GM12891 (cell line): ENCODE measurements around the gene OPA3. TPM values are rescaled to one million over a fixed set of nuclear protein-coding genes. Genes with fewer than 3 reads are reported as not detected.
A peak's percentile ranks its signal among the peaks of the same experiment; 100 is the strongest.
"Not testable (repeated sequence)": the region's sequence is repeated elsewhere in the genome, so short reads cannot be mapped to it uniquely, and the experiment has no call there.

Experiments
- DNase-seq: peaks from one replicate; pipeline ENCODE4 v3.0.0; 2011; ENCODE audit warnings: low spot score; ENCODE audit not compliant: insufficient read length
- FAIRE-seq: peaks from 2 replicates; lab custom pipeline; 2011; peaks lifted over from hg19 to GRCh38; lab: Jason Lieb, UNC
- PAX5 ChIP-seq: IDR thresholded peaks from 2 replicates; pipeline ENCODE4 v1.6.1; 2011; ENCODE audit warnings: low read length, moderate library complexity, mild to moderate bottlenecking; ENCODE audit not compliant: insufficient read depth, severe bottlenecking
- POLR2A ChIP-seq: IDR thresholded peaks from 2 replicates; pipeline ENCODE4 v1.6.1; 2011; ENCODE audit warnings: low read depth, low read length, control low read depth
- POLR2AphosphoS5 ChIP-seq: IDR thresholded peaks from 2 replicates; pipeline ENCODE4 v1.6.1; 2011; ENCODE audit warnings: low read depth, low read length, control low read depth
- POU2F2 ChIP-seq: IDR thresholded peaks from 2 replicates; pipeline ENCODE4 v1.6.1; 2011; ENCODE audit warnings: low read depth, mild to moderate bottlenecking, control low read depth, low read length, moderate library complexity
- SPI1 ChIP-seq: IDR thresholded peaks from 2 replicates; pipeline ENCODE4 v1.6.1; 2011; ENCODE audit warnings: low read depth, low read length, control low read depth
- TAF1 ChIP-seq: IDR thresholded peaks from 2 replicates; pipeline ENCODE4 v1.6.1; 2011; ENCODE audit warnings: low read depth, low read length, control low read depth
- polyA plus RNA-seq: library from polyadenylated mRNA; unstranded; fragments of >200 nt; gene quantifications from one replicate; pipeline ENCODE4 v1.2.1, GENCODE V29; 2012; ENCODE audit warnings: low read depth, missing spikeins, inconsistent platforms; ENCODE audit not compliant: missing spikeins

Gene OPA3
- 5.3 TPM for polyA plus RNA-seq

DNA sequence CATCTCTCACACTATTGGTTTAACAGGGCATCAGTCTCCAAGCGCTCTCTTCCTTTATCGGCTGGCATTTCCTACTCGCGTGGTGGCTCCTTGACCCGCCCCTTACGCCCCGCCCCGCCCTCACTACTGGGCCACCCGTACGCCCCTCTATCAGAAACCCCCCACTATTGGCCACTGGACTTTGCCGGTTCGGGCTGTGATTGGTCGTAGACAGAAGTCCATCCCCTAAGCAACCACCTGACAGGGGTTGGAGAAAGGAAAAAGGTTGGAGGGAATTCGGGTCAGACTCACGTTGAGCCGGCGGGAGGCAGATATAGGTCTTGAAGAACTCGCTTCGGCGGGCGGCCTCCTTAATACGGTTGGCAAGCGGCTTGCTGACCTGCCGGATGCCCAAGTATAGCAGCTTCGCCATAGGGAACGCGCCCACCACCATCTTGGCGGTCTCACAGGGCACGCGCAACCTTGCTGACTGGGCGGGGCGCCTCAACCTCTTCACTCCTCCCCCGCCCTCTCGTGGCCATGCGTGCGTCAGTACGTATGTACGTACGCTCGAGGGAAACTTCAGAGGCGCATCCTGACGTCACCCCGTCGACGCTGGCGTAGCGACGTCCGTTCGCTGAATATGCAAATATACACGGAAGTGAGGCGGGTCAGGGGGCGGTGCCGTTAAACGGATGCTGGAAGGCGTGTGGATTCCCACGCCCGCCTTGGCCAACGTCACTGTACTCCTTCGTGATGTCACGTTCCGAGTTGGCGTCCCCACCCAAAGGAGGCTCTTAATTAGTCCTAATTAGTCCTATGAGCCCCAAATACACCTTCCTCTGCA is at the start of gene OPA3:
OPA3 (minus strand) TSS at position 471 of the 826 bp plus-strand sequence; CDS start at position 433, 38 bp downstream.
- DNase-seq, result peak; percentile 92
- FAIRE-seq, result peak; percentile 100
- TF ChIP-seq SPI1 (no peak), POU2F2 (peak; percentile 100), POLR2AphosphoS5 (peak; percentile 85), TAF1 (peak; percentile 85), PAX5 (no peak), POLR2A (peak; percentile 89)

DNA sequence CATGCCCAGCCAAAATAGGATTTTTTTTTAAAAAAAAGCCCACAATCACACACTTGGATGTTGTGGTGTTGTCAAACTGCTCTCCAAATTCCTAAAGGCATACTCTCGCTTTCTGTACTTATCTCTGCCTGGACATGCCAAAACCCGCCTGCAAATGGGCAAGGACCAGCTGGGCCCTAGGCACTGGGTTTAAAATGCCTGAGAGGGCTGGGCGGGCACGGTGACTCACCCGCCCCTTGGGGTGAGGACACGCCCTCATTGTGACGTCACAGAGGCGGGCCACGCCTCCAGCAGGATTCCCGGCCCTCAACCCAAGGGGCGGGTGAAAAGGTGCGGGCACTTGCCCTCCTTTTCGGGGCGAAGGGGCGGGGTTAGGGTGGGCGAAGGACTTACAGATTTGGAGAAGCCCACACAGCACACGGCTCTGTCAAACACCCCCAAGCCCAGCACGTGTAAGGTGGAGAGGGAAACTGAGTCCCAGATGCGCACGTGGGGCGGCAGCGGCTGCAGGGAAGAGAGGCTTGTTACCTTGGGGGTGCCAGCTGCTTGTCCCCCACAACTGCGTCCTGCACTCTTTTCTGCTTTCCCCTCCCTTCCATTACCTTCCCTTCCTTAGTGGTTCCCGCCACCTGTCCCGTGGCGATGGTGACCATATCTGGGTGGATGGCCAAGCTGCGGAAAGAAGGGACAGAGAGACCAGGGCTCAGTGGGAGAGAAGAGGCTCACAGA is 48.0 kb upstream of the OPA3 start:
- no peak for TF ChIP-seq TAF1
- no peak for TF ChIP-seq POLR2A
- no peak for TF ChIP-seq SPI1
- TF ChIP-seq PAX5, result no peak
- no peak for TF ChIP-seq POU2F2
- no peak for TF ChIP-seq POLR2AphosphoS5
- DNase-seq (no peak), FAIRE-seq (peak; percentile 76)

DNA sequence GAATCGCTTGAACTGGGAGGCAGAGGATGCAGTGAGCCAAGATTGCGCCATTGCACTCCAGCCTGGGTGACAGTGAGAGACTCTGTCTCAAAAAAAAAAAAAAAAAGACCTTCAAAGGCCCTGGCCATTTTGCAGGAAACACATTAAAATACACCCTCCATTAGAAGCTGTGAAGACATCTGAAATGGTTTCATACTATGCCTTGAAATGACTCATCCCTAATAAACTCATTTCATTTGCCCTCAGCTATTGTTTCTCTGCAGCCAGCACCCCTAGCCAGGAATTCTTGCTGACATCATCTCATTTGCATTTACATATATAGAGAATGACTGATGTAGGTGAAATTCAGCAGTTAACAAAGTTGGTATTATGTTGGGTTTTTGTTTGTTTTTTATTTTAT is 45.9 kb upstream of the OPA3 start:
- no peak for DNase-seq
- no peak for FAIRE-seq
- peak; percentile 84 for TF ChIP-seq POU2F2
- no peak for TF ChIP-seq SPI1
- no peak for TF ChIP-seq POLR2AphosphoS5

DNA sequence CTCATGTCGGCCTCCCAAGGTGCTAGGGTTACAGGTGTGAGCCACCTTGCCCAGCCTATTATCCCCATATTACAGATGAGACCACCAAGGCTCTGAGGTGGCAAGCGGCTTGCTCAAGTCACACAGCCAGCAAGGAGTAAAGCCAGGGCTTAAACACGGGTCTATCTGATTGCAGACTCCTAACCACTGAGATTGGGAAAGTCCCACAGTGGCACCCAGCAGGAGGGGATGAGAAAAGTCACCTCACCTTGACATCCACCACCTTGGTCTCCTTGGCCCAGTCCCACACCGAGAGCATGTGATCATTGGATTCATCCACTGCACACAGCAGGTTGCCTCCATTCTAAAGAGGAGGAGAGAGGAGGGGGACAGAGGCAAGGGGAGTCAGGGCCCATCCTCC is 45.1 kb upstream of the OPA3 start:
- DNase-seq (no peak), FAIRE-seq (peak; percentile 45)
- TF ChIP-seq POLR2AphosphoS5 (no peak), POLR2A (no peak)

DNA sequence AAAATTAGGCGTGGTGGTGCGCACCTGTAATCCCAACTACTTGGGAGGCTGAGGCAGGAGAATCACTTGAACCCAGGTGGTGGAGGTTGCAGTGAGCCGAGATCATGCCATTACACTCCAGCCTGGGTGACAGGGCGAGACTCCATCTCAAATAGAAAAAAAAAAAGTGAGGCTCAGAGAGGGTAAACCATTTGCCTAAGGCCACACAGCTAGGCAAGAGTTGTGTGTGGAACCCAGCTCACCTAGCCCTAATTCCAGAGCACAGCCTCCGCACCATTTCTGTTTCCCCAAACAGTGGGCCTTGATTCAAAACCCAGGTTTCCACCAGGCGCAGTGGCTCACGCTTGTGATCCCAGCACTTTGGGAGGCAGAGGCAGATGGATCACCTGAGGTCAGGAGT is 43.6 kb upstream of the OPA3 start:
- DNase-seq, FAIRE-seq: not testable (repeated sequence)

DNA sequence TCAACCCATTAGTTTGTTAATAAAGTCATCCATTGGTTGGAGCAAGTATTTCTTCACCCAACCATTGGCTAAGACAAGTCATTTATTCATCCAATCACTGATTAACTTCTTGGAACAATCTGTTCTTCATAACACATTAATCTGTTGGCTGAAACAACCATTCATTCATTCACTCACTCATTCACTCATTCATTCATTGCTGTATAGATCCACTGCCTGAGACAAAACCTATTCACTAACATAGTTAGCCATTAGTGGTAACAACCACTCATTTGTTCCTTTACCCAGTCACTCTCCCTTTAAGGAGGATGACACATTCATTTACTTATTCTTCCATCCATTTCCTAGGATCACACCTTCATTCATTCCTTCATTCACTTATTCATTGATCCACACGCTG is 39.4 kb upstream of the OPA3 start:
- DNase-seq (no peak), FAIRE-seq (no peak)
- TF ChIP-seq POLR2AphosphoS5 (no peak), TAF1 (no peak), SPI1 (no peak), PAX5 (no peak), POLR2A (no peak), POU2F2 (no peak)

DNA sequence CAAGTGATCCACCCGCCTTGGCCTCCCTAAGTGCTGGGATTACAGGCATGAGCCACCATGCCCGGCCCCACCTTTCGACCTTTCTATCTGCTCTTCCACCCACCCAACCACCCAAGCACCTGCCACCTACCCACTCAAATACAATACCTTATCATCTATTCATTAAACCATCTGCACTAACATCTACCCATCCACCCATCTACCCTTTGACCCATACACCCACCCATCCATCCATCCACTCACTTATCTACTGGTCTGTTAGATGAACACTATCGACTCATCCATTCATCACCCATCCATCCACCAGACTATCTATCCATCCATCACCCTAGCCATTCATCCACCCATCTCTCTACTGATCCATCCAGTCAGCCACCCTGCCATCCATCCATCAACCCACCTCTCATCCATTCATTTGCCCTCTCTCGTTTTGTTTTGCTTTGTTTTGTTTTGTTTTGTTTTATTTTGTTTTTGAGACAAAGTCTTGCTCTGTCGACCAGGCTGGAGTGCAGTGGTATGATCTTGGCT is 37.4 kb upstream of the OPA3 start:
- DNase-seq (no peak), FAIRE-seq (no peak)
- TF ChIP-seq POLR2AphosphoS5, result no peak
- TF ChIP-seq SPI1, result no peak
- no peak for TF ChIP-seq POU2F2
- TF ChIP-seq TAF1, result no peak
- no peak for TF ChIP-seq PAX5
- no peak for TF ChIP-seq POLR2A

DNA sequence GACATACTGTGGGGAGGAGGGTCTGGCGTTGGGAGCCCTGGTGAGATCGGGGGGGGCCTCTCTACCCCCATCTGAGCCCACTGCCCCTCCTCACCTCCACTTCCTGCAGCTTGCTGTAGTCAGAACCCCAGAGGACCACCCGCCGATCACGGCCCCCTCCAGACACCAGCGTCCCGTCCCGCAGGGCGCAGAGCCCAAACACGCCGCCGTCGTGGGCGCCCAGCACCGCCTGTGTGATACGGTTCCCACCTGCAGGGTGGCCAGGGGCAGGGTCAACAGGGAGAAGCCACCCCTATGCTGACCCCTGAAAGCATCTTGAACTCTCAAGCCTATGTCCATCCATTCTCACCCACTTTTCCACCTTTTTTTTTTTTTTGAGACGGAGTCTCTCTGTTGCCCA is 36.8 kb upstream of the OPA3 start:
- FAIRE-seq (no peak), DNase-seq (no peak)
- TF ChIP-seq SPI1 (no peak), POU2F2 (no peak), TAF1 (no peak), POLR2A (no peak), PAX5 (no peak), POLR2AphosphoS5 (no peak)

DNA sequence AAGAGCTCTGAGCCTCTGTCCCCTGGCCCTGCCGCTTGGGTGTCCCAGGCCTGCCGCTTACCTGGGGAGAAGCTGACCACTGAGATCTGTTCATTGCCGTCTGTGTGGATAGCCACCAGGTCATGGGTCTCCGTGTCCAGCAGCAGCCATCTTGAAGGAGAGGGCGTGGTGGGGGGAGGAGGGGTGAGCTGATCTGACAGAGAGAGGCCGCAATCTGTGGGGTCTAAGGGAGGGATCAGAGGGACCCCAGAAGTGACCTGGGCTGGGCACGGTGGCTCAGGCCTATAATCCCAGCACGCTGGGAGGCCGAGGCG is 32.1 kb upstream of the OPA3 start:
- DNase-seq, result no peak
- FAIRE-seq, result no peak

More for the DNA sequence above, 32.1 kb upstream of the OPA3 start:
- TF ChIP-seq TAF1 (no peak), POLR2AphosphoS5 (no peak), PAX5 (no peak), POU2F2 (no peak)
